Endodermal cell (in vitro differentiated cells): Measurements from ENCODE around the gene ACACA. TPM values are rescaled to one million over a fixed set of nuclear protein-coding genes. Genes with fewer than 3 reads are reported as not detected.

Experiments used
- DNase-seq: peaks from one replicate; pipeline ENCODE4 v3.0.0-alpha.2; 2017
- H3K27ac ChIP-seq: 2 replicates; pipeline ENCODE4 v1.5.1; 2013; ENCODE audit warnings: mild to moderate bottlenecking, low read depth, low read length, moderate library complexity
- H3K27me3 ChIP-seq: 2 replicates; pipeline ENCODE4 v1.6.1; 2013; ENCODE audit warnings: mild to moderate bottlenecking, low read length, moderate library complexity; ENCODE audit not compliant: insufficient read depth, control insufficient read depth, poor library complexity, severe bottlenecking
- H3K36me3 ChIP-seq: 2 replicates; pipeline ENCODE4 v1.7.0; 2013; ENCODE audit warnings: mild to moderate bottlenecking, low read length, moderate library complexity; ENCODE audit not compliant: control insufficient read depth, insufficient read depth
- H3K4me1 ChIP-seq: one replicate; pipeline ENCODE4 v1.7.0; 2013; ENCODE audit warnings: low read length; ENCODE audit not compliant: control insufficient read depth, insufficient read depth
- H3K4me3 ChIP-seq: 2 replicates; pipeline ENCODE4 v1.5.1; 2013; ENCODE audit warnings: mild to moderate bottlenecking, low read length, moderate library complexity
- H3K9ac ChIP-seq: 2 replicates; pipeline ENCODE4 v1.6.1; 2013; ENCODE audit warnings: mild to moderate bottlenecking, low read length, moderate library complexity; ENCODE audit not compliant: poor library complexity, severe bottlenecking; ENCODE audit errors: extremely low read depth
- H3K9me3 ChIP-seq: 2 replicates; pipeline ENCODE4 v1.6.1; 2013; ENCODE audit warnings: mild to moderate bottlenecking, low read length, moderate library complexity; ENCODE audit not compliant: control insufficient read depth
- H3K27ac Mint-ChIP-seq: 2 replicates; pipeline ENCODE4 v1.8.0; 2020; ENCODE audit warnings: mixed read lengths
- H3K27me3 Mint-ChIP-seq: 2 replicates; pipeline ENCODE4 v1.8.0; 2021; ENCODE audit warnings: mild to moderate bottlenecking, mixed read lengths; ENCODE audit not compliant: insufficient read depth
- H3K36me3 Mint-ChIP-seq: 2 replicates; pipeline ENCODE4 v1.8.0; 2020; ENCODE audit warnings: low read depth, mixed read lengths
- H3K4me1 Mint-ChIP-seq: 2 replicates; pipeline ENCODE4 v1.8.0; 2020; ENCODE audit warnings: mixed read lengths
- H3K4me3 Mint-ChIP-seq: 2 replicates; pipeline ENCODE4 v1.8.0; 2020; ENCODE audit warnings: mild to moderate bottlenecking, moderate library complexity, mixed read lengths
- H3K9me3 Mint-ChIP-seq: 2 replicates; pipeline ENCODE4 v1.8.0; 2020; ENCODE audit warnings: mild to moderate bottlenecking, mixed read lengths
- WGBS, 2 experiments: methylation state at CpG; one replicate each; pipeline versions ENCODE4 v1.1.5 to v1.1.7; 2013; ENCODE audit warnings: missing lambda C conversion rate in 2 of 2, mixed read lengths in 1 of 2; ENCODE audit not compliant: insufficient coverage in 1 of 2, insufficient read length in 1 of 2; 5-methylcytosine and 5-hydroxymethylcytosine counted together
- total RNA-seq, 2 donors: library from RNA; stranded (reverse); fragmentation: NEBNext Ultra II Directional in 1 of 2; extraction: Animal tissue kit (Norgen Biotek cat#: 25700) in 1 of 2; gene quantifications; 2 replicates in 1 of 2; 3 replicates in 1 of 2; pipeline ENCODE4 v1.2.1, GENCODE V29; 2021
- TF ChIP-seq, protein P1 (sequence below): fragments of 200-600 bp; sonication (generic); conservative IDR thresholded peaks from 2 replicates; pipeline ENCODE4 v1.5.0; 2021; ENCODE audit warnings: antibody characterized with exemption, mild to moderate bottlenecking

Gene ACACA
- total RNA-seq, 2 donors from 2014 or later, result 66.7 to 68.6 TPM

DNA sequence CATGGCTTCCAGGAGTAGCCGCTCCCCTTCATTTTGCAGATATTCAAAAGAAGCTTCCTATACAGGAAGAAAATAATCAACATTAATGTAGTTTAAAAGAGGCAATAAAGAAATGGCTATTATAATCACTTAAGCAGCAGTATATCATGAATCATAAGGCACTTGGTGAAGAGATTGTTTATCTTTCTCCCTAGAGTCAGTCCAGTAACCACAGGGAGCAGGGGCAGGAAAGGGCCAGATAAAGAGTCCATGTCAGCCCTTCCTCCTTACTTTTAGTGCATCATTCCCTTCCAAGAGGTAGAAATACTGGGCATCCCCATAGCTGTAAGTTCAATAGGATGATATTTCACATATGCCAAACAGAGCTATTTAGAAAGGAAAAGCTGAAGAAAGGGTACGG is 215.4 kb downstream of the ACACA start:
- H3K4me1 ChIP-seq, result no peaks in the 10 kb centered on the region
- H3K27me3 ChIP-seq, result no peaks in the 10 kb centered on the region
- no peak overlapping the region for H3K4me3 ChIP-seq
- WGBS, 2 experiments, result no CpG with 5 or more reads among the region's 2 CpGs
- Mint-ChIP-seq H3K4me3 (no peak overlapping the region), H3K4me1 (no peaks in the 10 kb centered on the region), H3K9me3 (no peaks in the 10 kb centered on the region), H3K36me3 (peaks cover 34% of the 10 kb centered on the region), H3K27me3 (no peaks in the 10 kb centered on the region), H3K27ac (no peak overlapping the region)
- no peak overlapping the region for H3K9ac ChIP-seq
- no peak overlapping the region for H3K27ac ChIP-seq
- no peak for DNase-seq
- no peaks in the 10 kb centered on the region for H3K9me3 ChIP-seq
- H3K36me3 ChIP-seq, result peaks cover 71% of the 10 kb centered on the region
- TF ChIP-seq, protein P1, sequence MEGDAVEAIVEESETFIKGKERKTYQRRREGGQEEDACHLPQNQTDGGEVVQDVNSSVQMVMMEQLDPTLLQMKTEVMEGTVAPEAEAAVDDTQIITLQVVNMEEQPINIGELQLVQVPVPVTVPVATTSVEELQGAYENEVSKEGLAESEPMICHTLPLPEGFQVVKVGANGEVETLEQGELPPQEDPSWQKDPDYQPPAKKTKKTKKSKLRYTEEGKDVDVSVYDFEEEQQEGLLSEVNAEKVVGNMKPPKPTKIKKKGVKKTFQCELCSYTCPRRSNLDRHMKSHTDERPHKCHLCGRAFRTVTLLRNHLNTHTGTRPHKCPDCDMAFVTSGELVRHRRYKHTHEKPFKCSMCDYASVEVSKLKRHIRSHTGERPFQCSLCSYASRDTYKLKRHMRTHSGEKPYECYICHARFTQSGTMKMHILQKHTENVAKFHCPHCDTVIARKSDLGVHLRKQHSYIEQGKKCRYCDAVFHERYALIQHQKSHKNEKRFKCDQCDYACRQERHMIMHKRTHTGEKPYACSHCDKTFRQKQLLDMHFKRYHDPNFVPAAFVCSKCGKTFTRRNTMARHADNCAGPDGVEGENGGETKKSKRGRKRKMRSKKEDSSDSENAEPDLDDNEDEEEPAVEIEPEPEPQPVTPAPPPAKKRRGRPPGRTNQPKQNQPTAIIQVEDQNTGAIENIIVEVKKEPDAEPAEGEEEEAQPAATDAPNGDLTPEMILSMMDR, result no peak

DNA sequence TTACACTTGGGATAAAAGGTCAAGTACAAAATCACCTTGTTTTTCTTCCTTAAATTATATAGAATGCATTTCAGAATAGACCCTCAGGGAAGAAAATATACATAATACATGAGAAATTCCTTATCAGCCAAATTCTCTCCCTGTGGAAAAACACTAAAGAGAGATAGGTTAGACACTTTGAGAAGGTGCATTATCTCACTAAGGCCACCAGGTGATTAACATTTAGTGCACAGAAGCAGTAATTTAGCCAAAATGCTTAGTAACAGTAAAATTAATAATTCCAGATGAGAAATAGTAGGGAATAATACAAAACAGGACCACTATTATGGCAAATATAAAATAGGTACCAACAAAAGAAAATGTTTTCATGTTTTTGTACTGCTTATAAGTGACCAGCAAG is 216.1 kb downstream of the ACACA start:
- Histone ChIP-seq H3K9me3 (no peaks in the 10 kb centered on the region), H3K36me3 (peaks cover 73% of the 10 kb centered on the region), H3K9ac (no peak overlapping the region), H3K27me3 (no peaks in the 10 kb centered on the region), H3K4me1 (no peaks in the 10 kb centered on the region), H3K27ac (no peak overlapping the region), H3K4me3 (no peak overlapping the region)
- Mint-ChIP-seq H3K4me3 (no peak overlapping the region), H3K9me3 (no peaks in the 10 kb centered on the region), H3K27ac (no peak overlapping the region), H3K36me3 (peaks cover 40% of the 10 kb centered on the region), H3K4me1 (no peaks in the 10 kb centered on the region), H3K27me3 (no peaks in the 10 kb centered on the region)
- DNase-seq, result no peak
- TF ChIP-seq, protein P1, result peak; percentile 66

DNA sequence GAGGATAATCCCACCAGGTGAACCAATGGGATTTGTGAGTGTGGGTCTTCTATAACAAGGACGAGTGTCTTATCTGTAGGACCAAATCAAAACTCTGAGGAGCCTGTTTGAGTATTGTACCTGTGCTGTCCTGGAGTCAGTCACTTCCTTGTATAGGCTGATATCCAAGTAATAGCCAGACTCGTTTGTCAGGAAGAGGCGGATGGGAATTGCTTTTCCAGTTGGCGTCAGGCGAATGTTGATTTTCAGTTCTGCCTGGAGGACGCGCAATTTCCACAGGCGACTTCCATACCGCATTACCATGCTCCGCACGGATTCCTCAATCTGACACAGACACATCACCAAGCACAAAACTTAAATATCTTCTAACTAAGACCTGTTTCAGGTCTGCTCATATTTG is 218.5 kb downstream of the ACACA start:
- no peak overlapping the region for H3K9ac ChIP-seq
- H3K4me1 ChIP-seq, result no peaks in the 10 kb centered on the region
- H3K4me1 Mint-ChIP-seq, result no peaks in the 10 kb centered on the region
- 92% methylated on average over 7 to 11 of the region's 11 CpGs for WGBS, 2 experiments
- H3K36me3 ChIP-seq, result peaks cover 78% of the 10 kb centered on the region
- no peaks in the 10 kb centered on the region for H3K9me3 Mint-ChIP-seq
- H3K9me3 ChIP-seq, result no peaks in the 10 kb centered on the region
- H3K27ac Mint-ChIP-seq, result no peak overlapping the region
- no peaks in the 10 kb centered on the region for H3K27me3 Mint-ChIP-seq
- no peak for DNase-seq
- no peak overlapping the region for H3K4me3 ChIP-seq
- no peak overlapping the region for H3K4me3 Mint-ChIP-seq
- H3K27ac ChIP-seq, result no peak overlapping the region
- TF ChIP-seq, protein P1, result no peak
- no peaks in the 10 kb centered on the region for H3K27me3 ChIP-seq
- H3K36me3 Mint-ChIP-seq, result peaks cover 44% of the 10 kb centered on the region
